Measurements from ENCODE around the gene SEMA4C. TPM values are rescaled to one million over a fixed set of nuclear protein-coding genes. Genes with fewer than 3 reads are reported as not detected.

Gene SEMA4C
- total RNA-seq, 1 experiment from 2014 or later = 16.3 TPM

DNA sequence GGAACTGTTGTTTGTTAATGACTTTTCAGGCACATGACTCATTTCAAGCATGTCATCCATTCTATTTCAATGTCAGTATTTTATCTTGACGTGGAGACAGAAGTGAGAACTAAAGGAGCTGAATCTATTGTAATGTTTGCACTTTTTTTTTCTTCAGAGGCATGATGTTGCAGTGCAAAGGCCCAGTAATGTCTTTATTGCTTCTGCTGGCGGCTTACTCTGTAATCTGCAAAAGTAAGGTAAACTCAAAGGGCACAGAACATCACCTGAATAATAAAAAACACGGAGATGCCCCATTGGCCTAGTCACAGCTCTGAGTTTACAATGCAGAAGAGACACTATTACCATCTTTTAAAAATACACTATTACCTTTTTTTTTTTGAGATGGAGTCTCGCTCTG lies 56.2 kb downstream of the SEMA4C start:
- H3K4me3 Mint-ChIP-seq (ENCODE audit: unreplicated experiment) = no peak overlapping the region

DNA sequence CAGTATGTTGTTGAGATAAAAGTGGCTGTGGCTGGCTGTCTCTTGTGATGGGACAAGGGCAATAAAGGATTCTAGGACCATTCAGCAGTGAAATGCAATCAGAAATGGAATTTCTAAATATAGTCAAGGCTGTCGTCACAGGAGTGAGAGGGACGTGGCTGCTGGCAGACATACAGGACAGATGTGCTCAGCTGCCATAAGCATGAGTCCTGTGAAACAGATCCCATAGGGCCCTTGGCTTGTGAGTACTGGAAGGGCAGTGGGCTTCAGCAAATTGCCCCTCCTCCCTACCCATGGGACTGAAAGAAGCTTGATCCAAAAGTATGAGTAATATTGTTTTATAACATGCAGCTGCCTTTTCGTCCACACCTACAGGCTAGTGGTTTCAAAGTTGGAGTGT lies 58.0 kb downstream of the SEMA4C start:
- CTCF ChIA-PET = interaction anchor here (0.6 to 1.5 kb wide), 2 partner anchors 51 to 209 kb away, joined by 3 to 4 read pairs; partner anchors contain the start of gene CNNM4
- intact Hi-C loops (cut with micrococcal nuclease) = no loop called here
- H3K4me3 Mint-ChIP-seq (ENCODE audit: unreplicated experiment) = no peak overlapping the region

More for the DNA sequence above, 56.2 kb downstream of the SEMA4C start:
- Mint-ChIP-seq H3K4me1 (ENCODE audit: insufficient read depth, unreplicated experiment) (peaks cover 5% of the 10 kb centered on the region), H3K27ac (ENCODE audit: low read depth, unreplicated experiment) (no peak overlapping the region), H3K9me3 (ENCODE audit: unreplicated experiment) (no peaks in the 10 kb centered on the region), H3K27me3 (ENCODE audit: insufficient read depth, unreplicated experiment) (no peaks in the 10 kb centered on the region), H3K36me3 (ENCODE audit: insufficient read depth, unreplicated experiment) (peaks cover 11% of the 10 kb centered on the region)
- CTCF ChIA-PET = interaction anchor here (0.6 to 1.0 kb wide), 6 partner anchors 12 to 87 kb away, joined by 3 to 6 read pairs (median 3); no protein-coding TSS in a partner anchor
- POLR2A ChIA-PET = interaction anchor here (1.2 to 2.0 kb wide), 3 partner anchors 10 to 176 kb away, joined by 3 to 5 read pairs (median 5); partner anchors contain the start of gene KANSL3
- DNase-seq (ENCODE audit: unreplicated experiment) = no peak
- BruUV-seq (replicated peaks) = no TSS peak
- intact Hi-C loops (cut with micrococcal nuclease) = no loop called here
- TF ChIP-seq, protein P1, sequence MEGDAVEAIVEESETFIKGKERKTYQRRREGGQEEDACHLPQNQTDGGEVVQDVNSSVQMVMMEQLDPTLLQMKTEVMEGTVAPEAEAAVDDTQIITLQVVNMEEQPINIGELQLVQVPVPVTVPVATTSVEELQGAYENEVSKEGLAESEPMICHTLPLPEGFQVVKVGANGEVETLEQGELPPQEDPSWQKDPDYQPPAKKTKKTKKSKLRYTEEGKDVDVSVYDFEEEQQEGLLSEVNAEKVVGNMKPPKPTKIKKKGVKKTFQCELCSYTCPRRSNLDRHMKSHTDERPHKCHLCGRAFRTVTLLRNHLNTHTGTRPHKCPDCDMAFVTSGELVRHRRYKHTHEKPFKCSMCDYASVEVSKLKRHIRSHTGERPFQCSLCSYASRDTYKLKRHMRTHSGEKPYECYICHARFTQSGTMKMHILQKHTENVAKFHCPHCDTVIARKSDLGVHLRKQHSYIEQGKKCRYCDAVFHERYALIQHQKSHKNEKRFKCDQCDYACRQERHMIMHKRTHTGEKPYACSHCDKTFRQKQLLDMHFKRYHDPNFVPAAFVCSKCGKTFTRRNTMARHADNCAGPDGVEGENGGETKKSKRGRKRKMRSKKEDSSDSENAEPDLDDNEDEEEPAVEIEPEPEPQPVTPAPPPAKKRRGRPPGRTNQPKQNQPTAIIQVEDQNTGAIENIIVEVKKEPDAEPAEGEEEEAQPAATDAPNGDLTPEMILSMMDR (IDR thresholded peaks at IDR 0.05; ENCODE audit: unreplicated experiment) = no peak

DNA sequence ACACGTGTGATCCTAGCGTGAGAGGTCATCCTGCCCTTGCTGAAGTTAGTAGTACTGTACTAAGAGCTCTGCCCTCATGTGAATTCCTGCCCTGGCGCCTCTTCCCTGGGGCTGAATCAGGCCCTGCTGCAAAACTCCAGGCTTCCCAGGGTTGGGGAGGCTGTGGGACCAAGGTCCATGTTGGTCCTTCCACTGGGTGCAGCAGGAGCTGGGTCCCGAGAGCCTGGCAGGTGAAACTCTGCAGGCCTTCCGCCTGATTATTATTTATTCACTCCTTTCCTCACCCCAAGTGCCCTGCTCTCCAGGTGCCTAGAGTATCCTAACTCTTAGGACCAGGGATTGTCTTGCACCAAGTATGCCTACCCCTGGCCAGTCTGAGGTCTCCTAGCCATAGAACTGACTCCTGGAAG lies 59.1 kb downstream of the SEMA4C start:
- Mint-ChIP-seq H3K36me3 (ENCODE audit: insufficient read depth, unreplicated experiment) (peaks cover 5% of the 10 kb centered on the region), H3K27ac (ENCODE audit: low read depth, unreplicated experiment) (no peak overlapping the region), H3K9me3 (ENCODE audit: unreplicated experiment) (no peaks in the 10 kb centered on the region), H3K27me3 (ENCODE audit: insufficient read depth, unreplicated experiment) (no peaks in the 10 kb centered on the region), H3K4me3 (ENCODE audit: unreplicated experiment) (no peak overlapping the region), H3K4me1 (ENCODE audit: insufficient read depth, unreplicated experiment) (no peaks in the 10 kb centered on the region)
- POLR2A ChIA-PET = no interaction called here
- intact Hi-C loops (cut with micrococcal nuclease) = no loop called here
- CTCF ChIA-PET = interaction anchor here (3.1 kb wide), 1 partner anchor 10 kb away, joined by 16 read pairs; no protein-coding TSS in a partner anchor
- BruUV-seq (replicated peaks) = no TSS peak
- no peak for DNase-seq (ENCODE audit: unreplicated experiment)
- TF ChIP-seq, protein P1 (IDR thresholded peaks at IDR 0.05; ENCODE audit: unreplicated experiment) = no peak

More for the DNA sequence above, 58.0 kb downstream of the SEMA4C start:
- H3K9me3 Mint-ChIP-seq (ENCODE audit: unreplicated experiment) = no peaks in the 10 kb centered on the region
- peaks cover 5% of the 10 kb centered on the region for H3K36me3 Mint-ChIP-seq (ENCODE audit: insufficient read depth, unreplicated experiment)
- no peak overlapping the region for H3K27ac Mint-ChIP-seq (ENCODE audit: low read depth, unreplicated experiment)
- no TSS peak for BruUV-seq (replicated peaks)
- POLR2A ChIA-PET = no interaction called here
- no peaks in the 10 kb centered on the region for H3K27me3 Mint-ChIP-seq (ENCODE audit: insufficient read depth, unreplicated experiment)
- TF ChIP-seq, protein P1 (IDR thresholded peaks at IDR 0.05; ENCODE audit: unreplicated experiment) = no peak
- no peaks in the 10 kb centered on the region for H3K4me1 Mint-ChIP-seq (ENCODE audit: insufficient read depth, unreplicated experiment)
- DNase-seq (ENCODE audit: unreplicated experiment) = no peak

DNA sequence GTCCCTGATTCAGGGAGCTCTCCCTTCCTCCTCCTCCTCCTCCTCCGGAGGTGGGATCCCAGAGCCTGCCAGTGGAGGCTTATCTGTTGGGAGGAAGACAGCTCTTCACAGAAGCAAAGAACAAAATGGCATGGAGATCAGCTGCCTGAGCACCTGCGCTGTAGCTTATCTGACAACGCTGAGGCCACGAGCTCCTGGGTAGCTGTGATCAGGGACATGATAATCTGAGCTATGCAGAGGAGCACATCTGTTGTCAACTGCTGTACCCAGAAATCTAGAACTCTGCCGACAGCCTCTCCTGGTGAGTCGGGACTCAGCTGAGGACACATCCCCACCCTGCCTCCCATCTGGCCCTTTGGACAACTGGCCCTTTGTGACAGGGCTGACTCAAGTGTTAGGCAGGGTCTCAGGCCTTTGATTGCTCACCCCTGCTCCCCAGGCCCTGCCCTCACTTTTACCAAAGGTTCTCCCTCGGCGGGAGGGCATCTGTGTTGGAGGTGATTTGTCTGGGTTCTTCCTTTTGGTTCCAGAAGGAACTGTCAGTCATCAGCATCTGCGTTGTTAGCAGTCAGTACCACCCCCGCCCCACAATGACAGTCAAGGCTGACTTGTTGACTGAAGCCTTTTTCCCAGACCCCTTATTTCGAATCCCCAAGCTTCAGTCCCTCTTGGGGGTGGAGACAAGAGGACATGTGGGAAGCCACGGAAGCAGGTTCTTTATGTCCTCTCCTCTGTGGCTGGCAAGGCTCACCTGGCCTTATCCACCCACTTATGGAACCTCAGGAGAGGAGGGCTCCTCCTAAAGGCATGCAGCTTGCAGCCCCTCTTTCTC lies 59.7 kb downstream of the SEMA4C start:
- Mint-ChIP-seq H3K9me3 (ENCODE audit: unreplicated experiment) (no peaks in the 10 kb centered on the region), H3K27ac (ENCODE audit: low read depth, unreplicated experiment) (no peak overlapping the region), H3K27me3 (ENCODE audit: insufficient read depth, unreplicated experiment) (no peaks in the 10 kb centered on the region), H3K36me3 (ENCODE audit: insufficient read depth, unreplicated experiment) (peaks cover 5% of the 10 kb centered on the region), H3K4me3 (ENCODE audit: unreplicated experiment) (no peak overlapping the region), H3K4me1 (ENCODE audit: insufficient read depth, unreplicated experiment) (no peaks in the 10 kb centered on the region)
- no TSS peak for BruUV-seq (replicated peaks)
- POLR2A ChIA-PET = interaction anchor here (0.7 kb wide), 1 partner anchor 22 kb away, joined by 3 read pairs; no protein-coding TSS in a partner anchor
- CTCF ChIA-PET = interaction anchor here (3.1 kb wide), 1 partner anchor 10 kb away, joined by 16 read pairs; no protein-coding TSS in a partner anchor
- no peak for DNase-seq (ENCODE audit: unreplicated experiment)
- TF ChIP-seq, protein P1 (IDR thresholded peaks at IDR 0.05; ENCODE audit: unreplicated experiment) = no peak
- intact Hi-C loops (cut with micrococcal nuclease) = loop anchor here (10.0 kb wide), 1 partner anchor 75 kb away; no protein-coding TSS in a partner anchor
